H1 (cell line): ENCODE data around the gene SH3RF3.

Experiments
- BCL11A ChIP-seq, 2 experiments: IDR thresholded peaks; one replicate each; pipeline ENCODE4 v1.6.1; 2011; ENCODE audit warnings: low read depth in 2 of 2, low read length in 2 of 2, mild to moderate bottlenecking in 2 of 2
- CREB1 ChIP-seq: IDR thresholded peaks from 2 replicates; pipeline ENCODE4 v1.6.1; 2012; ENCODE audit warnings: inconsistent platforms
- CTCF ChIP-seq, 3 experiments: IDR thresholded peaks; 1 replicate in 2 of 3; 2 replicates in 1 of 3; pipeline versions ENCODE4 v1.5.1 to v1.6.1; 2011; ENCODE audit warnings: low read length in 3 of 3, mild to moderate bottlenecking in 3 of 3, inconsistent platforms in 2 of 3, low read depth in 1 of 3, moderate library complexity in 1 of 3; ENCODE audit not compliant: insufficient read depth in 1 of 3; ENCODE audit errors: control extremely low read depth in 1 of 3
- EP300 ChIP-seq, 2 experiments: IDR thresholded peaks; 1 replicate in 1 of 2; 2 replicates in 1 of 2; pipeline ENCODE4 v1.6.1; 2011 to 2012; ENCODE audit warnings: low read depth in 2 of 2, low read length in 2 of 2, mild to moderate bottlenecking in 2 of 2, borderline replicate concordance in 1 of 2, inconsistent platforms in 1 of 2, moderate library complexity in 1 of 2
- EZH2 ChIP-seq: fragments of 200-600 bp; sonication (generic); IDR thresholded peaks from 2 replicates; pipeline ENCODE4 v1.7.1; 2012; ENCODE audit warnings: low read depth, mild to moderate bottlenecking, moderate library complexity, low read length, inconsistent platforms; ENCODE audit not compliant: severe bottlenecking
- KDM1A ChIP-seq: fragments of 200-600, 300-600 bp; sonication (generic); IDR thresholded peaks from 2 replicates; pipeline ENCODE4 v1.7.1; 2016; ENCODE audit warnings: mild to moderate bottlenecking, low read length, borderline replicate concordance
- POLR2A ChIP-seq, 2 experiments: IDR thresholded peaks; 1 replicate in 1 of 2; 2 replicates in 1 of 2; pipeline ENCODE4 v1.6.1; 2011; ENCODE audit warnings: low read depth in 2 of 2, low read length in 2 of 2, mild to moderate bottlenecking in 2 of 2; ENCODE audit errors: control extremely low read depth in 1 of 2
- POLR2AphosphoS5 ChIP-seq: IDR thresholded peaks from 2 replicates; pipeline ENCODE4 v1.6.1; 2011; ENCODE audit warnings: low read depth, low read length
- RAD21 ChIP-seq, 2 experiments: IDR thresholded peaks in 1 of 2; conservative IDR thresholded peaks in 1 of 2; 2 replicates each; pipeline ENCODE4 v1.6.1; 2011; ENCODE audit warnings: low read depth in 2 of 2, low read length in 2 of 2, improper control_type of control experiment in 1 of 2, inconsistent platforms in 1 of 2, mild to moderate bottlenecking in 1 of 2, moderate library complexity in 1 of 2
- SP4 ChIP-seq: IDR thresholded peaks from 2 replicates; pipeline ENCODE4 v1.6.1; 2012; ENCODE audit warnings: low read length, inconsistent platforms
- TEAD4 ChIP-seq: IDR thresholded peaks from 2 replicates; pipeline ENCODE4 v1.6.1; 2012; ENCODE audit warnings: low read depth, low read length, inconsistent platforms, mixed read lengths
- USF2 ChIP-seq: IDR thresholded peaks from 2 replicates; pipeline ENCODE4 v1.6.1; 2011; ENCODE audit warnings: low read length, improper control_type of control experiment
- YY1 ChIP-seq: IDR thresholded peaks from 2 replicates; pipeline ENCODE4 v1.6.1; 2011; ENCODE audit warnings: low read depth, mild to moderate bottlenecking, low read length
- ZNF274 ChIP-seq: IDR thresholded peaks from 2 replicates; pipeline ENCODE4 v1.7.0; 2012; ENCODE audit warnings: low read length, borderline replicate concordance; ENCODE audit errors: extremely low read depth

GRCh38 chr2:109346601-109347228, 217.7 kb downstream of the SH3RF3 start:
- no peak for TF ChIP-seq CTCF (IDR thresholded peaks at IDR 0.05; ENCODE audit: control extremely low read depth in 1 of 3, insufficient read depth in 1 of 3, low read depth in 1 of 3, low read length in 3 of 3)
- no peak for TF ChIP-seq POLR2A (IDR thresholded peaks at IDR 0.05; ENCODE audit: control extremely low read depth in 1 of 2, low read depth in 2 of 2, low read length in 2 of 2)
- TF ChIP-seq POLR2AphosphoS5, result no peak
- no peak for TF ChIP-seq RAD21 (IDR thresholded peaks at IDR 0.05 in 1 of 2, conservative IDR thresholded peaks at IDR 0.05 in 1 of 2; ENCODE audit: low read depth in 2 of 2, low read length in 2 of 2)
- no peak for TF ChIP-seq EP300 (IDR thresholded peaks at IDR 0.05; ENCODE audit: borderline replicate concordance in 1 of 2, low read depth in 2 of 2, low read length in 2 of 2)
- no peak for TF ChIP-seq CREB1
- no peak for TF ChIP-seq EZH2
- TF ChIP-seq USF2, result no peak
- TF ChIP-seq TEAD4, result no peak
- no peak for TF ChIP-seq SP4
- TF ChIP-seq ZNF274, result no peak
- no peak for TF ChIP-seq YY1
- no peak for TF ChIP-seq BCL11A (IDR thresholded peaks at IDR 0.05; ENCODE audit: low read depth in 2 of 2, low read length in 2 of 2)
- TF ChIP-seq KDM1A, result no peak
